ENCODE data around the gene ARFIP2.

DNA sequence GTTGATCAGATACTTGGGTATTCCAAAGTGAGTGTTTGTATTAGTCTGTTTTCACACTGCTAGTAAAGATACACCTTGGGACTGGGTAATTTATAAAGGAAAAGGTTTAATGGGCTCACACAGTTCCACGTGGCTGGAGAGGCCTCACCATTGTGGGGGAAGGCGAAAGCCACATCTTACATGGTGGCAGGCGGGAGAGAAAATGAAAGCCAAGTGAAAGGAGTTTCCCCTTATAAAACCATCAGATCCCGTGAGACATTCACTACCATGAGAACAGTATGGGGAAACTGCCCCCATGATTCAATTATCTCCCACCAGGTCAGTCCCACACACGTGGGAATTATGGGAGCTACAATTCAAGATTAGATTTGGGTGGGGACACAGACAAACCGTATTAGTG is 7.2 kb upstream of the ARFIP2 start:
- TF ChIP-seq, protein P1, sequence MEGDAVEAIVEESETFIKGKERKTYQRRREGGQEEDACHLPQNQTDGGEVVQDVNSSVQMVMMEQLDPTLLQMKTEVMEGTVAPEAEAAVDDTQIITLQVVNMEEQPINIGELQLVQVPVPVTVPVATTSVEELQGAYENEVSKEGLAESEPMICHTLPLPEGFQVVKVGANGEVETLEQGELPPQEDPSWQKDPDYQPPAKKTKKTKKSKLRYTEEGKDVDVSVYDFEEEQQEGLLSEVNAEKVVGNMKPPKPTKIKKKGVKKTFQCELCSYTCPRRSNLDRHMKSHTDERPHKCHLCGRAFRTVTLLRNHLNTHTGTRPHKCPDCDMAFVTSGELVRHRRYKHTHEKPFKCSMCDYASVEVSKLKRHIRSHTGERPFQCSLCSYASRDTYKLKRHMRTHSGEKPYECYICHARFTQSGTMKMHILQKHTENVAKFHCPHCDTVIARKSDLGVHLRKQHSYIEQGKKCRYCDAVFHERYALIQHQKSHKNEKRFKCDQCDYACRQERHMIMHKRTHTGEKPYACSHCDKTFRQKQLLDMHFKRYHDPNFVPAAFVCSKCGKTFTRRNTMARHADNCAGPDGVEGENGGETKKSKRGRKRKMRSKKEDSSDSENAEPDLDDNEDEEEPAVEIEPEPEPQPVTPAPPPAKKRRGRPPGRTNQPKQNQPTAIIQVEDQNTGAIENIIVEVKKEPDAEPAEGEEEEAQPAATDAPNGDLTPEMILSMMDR (IDR thresholded peaks at IDR 0.05 in 2 of 3, conservative IDR thresholded peaks at IDR 0.05 in 1 of 3; ENCODE audit: control insufficient read depth in 2 of 3, extremely low read depth in 1 of 3, insufficient read depth in 1 of 3, low read depth in 3 of 3, low read length in 3 of 3): no peak
- TF ChIP-seq NR2F1 (conservative IDR thresholded peaks at IDR 0.05): no peak
- TF ChIP-seq, protein P2, sequence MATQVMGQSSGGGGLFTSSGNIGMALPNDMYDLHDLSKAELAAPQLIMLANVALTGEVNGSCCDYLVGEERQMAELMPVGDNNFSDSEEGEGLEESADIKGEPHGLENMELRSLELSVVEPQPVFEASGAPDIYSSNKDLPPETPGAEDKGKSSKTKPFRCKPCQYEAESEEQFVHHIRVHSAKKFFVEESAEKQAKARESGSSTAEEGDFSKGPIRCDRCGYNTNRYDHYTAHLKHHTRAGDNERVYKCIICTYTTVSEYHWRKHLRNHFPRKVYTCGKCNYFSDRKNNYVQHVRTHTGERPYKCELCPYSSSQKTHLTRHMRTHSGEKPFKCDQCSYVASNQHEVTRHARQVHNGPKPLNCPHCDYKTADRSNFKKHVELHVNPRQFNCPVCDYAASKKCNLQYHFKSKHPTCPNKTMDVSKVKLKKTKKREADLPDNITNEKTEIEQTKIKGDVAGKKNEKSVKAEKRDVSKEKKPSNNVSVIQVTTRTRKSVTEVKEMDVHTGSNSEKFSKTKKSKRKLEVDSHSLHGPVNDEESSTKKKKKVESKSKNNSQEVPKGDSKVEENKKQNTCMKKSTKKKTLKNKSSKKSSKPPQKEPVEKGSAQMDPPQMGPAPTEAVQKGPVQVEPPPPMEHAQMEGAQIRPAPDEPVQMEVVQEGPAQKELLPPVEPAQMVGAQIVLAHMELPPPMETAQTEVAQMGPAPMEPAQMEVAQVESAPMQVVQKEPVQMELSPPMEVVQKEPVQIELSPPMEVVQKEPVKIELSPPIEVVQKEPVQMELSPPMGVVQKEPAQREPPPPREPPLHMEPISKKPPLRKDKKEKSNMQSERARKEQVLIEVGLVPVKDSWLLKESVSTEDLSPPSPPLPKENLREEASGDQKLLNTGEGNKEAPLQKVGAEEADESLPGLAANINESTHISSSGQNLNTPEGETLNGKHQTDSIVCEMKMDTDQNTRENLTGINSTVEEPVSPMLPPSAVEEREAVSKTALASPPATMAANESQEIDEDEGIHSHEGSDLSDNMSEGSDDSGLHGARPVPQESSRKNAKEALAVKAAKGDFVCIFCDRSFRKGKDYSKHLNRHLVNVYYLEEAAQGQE (IDR thresholded peaks at IDR 0.05; ENCODE audit: low read depth, low read length): no peak
- no peak for TF ChIP-seq POLR2A (IDR thresholded peaks at IDR 0.05; ENCODE audit: low read depth, low read length)
- TF ChIP-seq CBX3 (IDR thresholded peaks at IDR 0.05; ENCODE audit: borderline replicate concordance, low read depth): no peak
- no peak for TF ChIP-seq GABPA (IDR thresholded peaks at IDR 0.05; ENCODE audit: low read depth)
- no peak for TF ChIP-seq EP300 (IDR thresholded peaks at IDR 0.05; ENCODE audit: borderline replicate concordance in 1 of 2, control insufficient read depth in 1 of 2, low read depth in 2 of 2, low read length in 2 of 2)
- TF ChIP-seq NFIC (IDR thresholded peaks at IDR 0.05; ENCODE audit: low read depth, low read length): no peak
- no peak for TF ChIP-seq JUNB (IDR thresholded peaks at IDR 0.05)
- no peak for TF ChIP-seq POLR2AphosphoS5 (IDR thresholded peaks at IDR 0.05; ENCODE audit: low read length)
- TF ChIP-seq, protein P3, sequence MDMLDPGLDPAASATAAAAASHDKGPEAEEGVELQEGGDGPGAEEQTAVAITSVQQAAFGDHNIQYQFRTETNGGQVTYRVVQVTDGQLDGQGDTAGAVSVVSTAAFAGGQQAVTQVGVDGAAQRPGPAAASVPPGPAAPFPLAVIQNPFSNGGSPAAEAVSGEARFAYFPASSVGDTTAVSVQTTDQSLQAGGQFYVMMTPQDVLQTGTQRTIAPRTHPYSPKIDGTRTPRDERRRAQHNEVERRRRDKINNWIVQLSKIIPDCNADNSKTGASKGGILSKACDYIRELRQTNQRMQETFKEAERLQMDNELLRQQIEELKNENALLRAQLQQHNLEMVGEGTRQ (IDR thresholded peaks at IDR 0.05; ENCODE audit: borderline replicate concordance, low read depth, low read length): no peak
- TF ChIP-seq CBX5 (IDR thresholded peaks at IDR 0.05; ENCODE audit: low read depth): no peak

Measured in GM12878 (cell line).